IMR-90 (cell line): ENCODE measurements around the gene HEPACAM. TPM values are rescaled to one million over a fixed set of nuclear protein-coding genes. Genes with fewer than 3 reads are reported as not detected.

Source experiments
- ATAC-seq: fragments of 200-7000 bp; cut with Tn5 transposase; 2 replicates; pipeline ENCODE4 v1.9.1; 2020; ENCODE audit warnings: low read depth, mild to moderate bottlenecking, moderate library complexity
- BruUV-seq: library from RNA; stranded (reverse); fragments of 400-500 nt; replicated peaks from 2 replicates; lab custom pipeline; 2021; lab: Mats Ljungman, UMichigan
- CTCF ChIA-PET: fragments of 300-600 bp; formaldehyde crosslinking; extraction: SDS; loops from one replicate; lab custom pipeline; 2021; ENCODE audit warnings: antibody characterized with exemption; lab: Yijun Ruan, JAX
- POLR2A ChIA-PET: fragments of 300-600 bp; sonication (Branson Sonifier 250); formaldehyde crosslinking; loops from one replicate; lab custom pipeline; 2022; ENCODE audit warnings: antibody characterized with exemption; ENCODE audit not compliant: unreplicated experiment; lab: Charles Lee
- DNase-seq: peaks from one replicate; pipeline ENCODE4 v3.0.0; 2013
- H2AFZ ChIP-seq: replicated peaks from 2 replicates; pipeline ENCODE3; 2013; ENCODE audit warnings: low read length, mild to moderate bottlenecking; ENCODE audit not compliant: poor library complexity
- H2AK5ac ChIP-seq: 2 replicates; pipeline ENCODE4 v1.6.1; 2013; ENCODE audit warnings: low read depth, low read length, inconsistent platforms
- H2AK9ac ChIP-seq: replicated peaks from 2 replicates; pipeline ENCODE3; 2013; ENCODE audit warnings: mild to moderate bottlenecking, low read depth, low read length, moderate library complexity; ENCODE audit not compliant: poor library complexity
- H2BK120ac ChIP-seq: 2 replicates; pipeline ENCODE4 v1.6.1; 2013; ENCODE audit warnings: low read depth, low read length, inconsistent platforms
- H2BK15ac ChIP-seq: 3 replicates; pipeline ENCODE4 v1.6.1; 2013; ENCODE audit warnings: low read depth, low read length, inconsistent platforms
- H2BK20ac ChIP-seq: 2 replicates; pipeline ENCODE4 v1.6.1; 2013; ENCODE audit warnings: low read depth, mild to moderate bottlenecking, inconsistent platforms, low read length, moderate library complexity
- H2BK5ac ChIP-seq: 2 replicates; pipeline ENCODE4 v1.6.1; 2013; ENCODE audit warnings: mild to moderate bottlenecking, low read depth, low read length, inconsistent platforms; ENCODE audit not compliant: poor library complexity, severe bottlenecking
- H3K14ac ChIP-seq: replicated peaks from 2 replicates; pipeline ENCODE4 v1.6.1; 2013; ENCODE audit warnings: low read depth, low read length, inconsistent platforms
- H3K18ac ChIP-seq: 2 replicates; pipeline ENCODE4 v1.6.1; 2013; ENCODE audit warnings: low read depth, low read length, control low read depth
- H3K23ac ChIP-seq: 2 replicates; pipeline ENCODE4 v1.6.1; 2013; ENCODE audit warnings: low read depth, low read length, inconsistent platforms
- H3K27ac ChIP-seq: 2 replicates; pipeline ENCODE4 v1.5.1; 2013; ENCODE audit warnings: mild to moderate bottlenecking, control low read depth, low read length; ENCODE audit not compliant: insufficient read depth
- H3K27me3 ChIP-seq: 2 replicates; pipeline ENCODE4 v1.6.1; 2013; ENCODE audit warnings: low read length; ENCODE audit not compliant: control insufficient read depth, insufficient read depth
- H3K36me3 ChIP-seq: 2 replicates; pipeline ENCODE4 v1.6.1; 2013; ENCODE audit warnings: low read length, mixed read lengths; ENCODE audit not compliant: control insufficient read depth, insufficient read depth
- H3K4ac ChIP-seq: 2 replicates; pipeline ENCODE4 v1.6.1; 2013; ENCODE audit warnings: low read depth, low read length, inconsistent platforms
- H3K4me1 ChIP-seq: 2 replicates; pipeline ENCODE4 v1.6.1; 2013; ENCODE audit warnings: low read length, mixed read lengths; ENCODE audit not compliant: control insufficient read depth, insufficient read depth
- H3K4me2 ChIP-seq: 2 replicates; pipeline ENCODE4 v1.6.1; 2013; ENCODE audit warnings: low read depth, mild to moderate bottlenecking, control low read depth, low read length, moderate library complexity
- H3K4me3 ChIP-seq: 2 replicates; pipeline ENCODE4 v1.5.1; 2013; ENCODE audit warnings: low read depth, mild to moderate bottlenecking, control low read depth, low read length, moderate library complexity; ENCODE audit not compliant: insufficient read depth
- H3K56ac ChIP-seq: 2 replicates; pipeline ENCODE4 v1.6.1; 2013; ENCODE audit warnings: low read length, inconsistent platforms; ENCODE audit not compliant: insufficient read depth; ENCODE audit errors: extremely low read depth
- H3K79me1 ChIP-seq, 2 experiments: 2 replicates each; pipeline ENCODE4 v1.6.1; 2013; ENCODE audit warnings: low read length in 2 of 2, inconsistent platforms in 1 of 2, low read depth in 1 of 2
- H3K9ac ChIP-seq: 2 replicates; pipeline ENCODE4 v1.6.1; 2013; ENCODE audit warnings: low read depth, low read length, control low read depth
- H3K9me1 ChIP-seq: 2 replicates; pipeline ENCODE4 v1.6.1; 2013; ENCODE audit warnings: low read length, inconsistent platforms; ENCODE audit not compliant: insufficient read depth
- H3K9me3 ChIP-seq: 2 replicates; pipeline ENCODE4 v1.6.1; 2013; ENCODE audit warnings: low read length; ENCODE audit not compliant: control insufficient read depth, insufficient read depth
- H4K20me1 ChIP-seq: 2 replicates; pipeline ENCODE4 v1.6.1; 2013; ENCODE audit warnings: low read length, inconsistent platforms; ENCODE audit not compliant: insufficient read depth
- H4K5ac ChIP-seq: 2 replicates; pipeline ENCODE4 v1.6.1; 2013; ENCODE audit warnings: mild to moderate bottlenecking, low read depth, low read length, control low read depth
- H4K8ac ChIP-seq, 2 experiments: 2 replicates each; pipeline ENCODE4 v1.6.1; 2013; ENCODE audit warnings: low read depth in 2 of 2, low read length in 2 of 2, control low read depth in 1 of 2, inconsistent platforms in 1 of 2
- H4K91ac ChIP-seq: 2 replicates; pipeline ENCODE4 v1.6.1; 2013; ENCODE audit warnings: low read depth, low read length, inconsistent platforms; ENCODE audit not compliant: insufficient read depth
- BHLHE40 ChIP-seq: fragments of 150-350 bp; IDR thresholded peaks from 2 replicates; pipeline ENCODE4 v1.6.1; 2016; ENCODE audit warnings: mild to moderate bottlenecking, low read depth, low read length
- FOS ChIP-seq: fragments of 150-350 bp; IDR thresholded peaks from 2 replicates; pipeline ENCODE4 v1.6.1; 2016; ENCODE audit warnings: low read depth, low read length
- MAZ ChIP-seq: IDR thresholded peaks from 2 replicates; pipeline ENCODE4 v1.6.1; 2012; ENCODE audit warnings: low read depth, mild to moderate bottlenecking, low read length, improper control_type of control experiment, moderate library complexity, borderline replicate concordance
- MXI1 ChIP-seq: IDR thresholded peaks from 2 replicates; pipeline ENCODE4 v1.6.1; 2012; ENCODE audit warnings: low read depth, mild to moderate bottlenecking, low read length, moderate library complexity, borderline replicate concordance
- NFE2L2 ChIP-seq: fragments of 150-350 bp; IDR thresholded peaks from 2 replicates; pipeline ENCODE4 v1.6.1; 2016; ENCODE audit warnings: low read depth, mild to moderate bottlenecking, low read length
- RFX5 ChIP-seq: IDR thresholded peaks from 2 replicates; pipeline ENCODE4 v1.8.0; 2012; ENCODE audit warnings: low read depth, mild to moderate bottlenecking, low read length, moderate library complexity
- WGBS, 2 experiments: methylation state at CpG; one replicate each; pipeline versions ENCODE4 v1.1.5 to v1.1.7; 2013; ENCODE audit warnings: missing lambda C conversion rate in 2 of 2; ENCODE audit not compliant: insufficient read length in 1 of 2; ENCODE audit errors: extremely low coverage in 2 of 2; 5-methylcytosine and 5-hydroxymethylcytosine counted together
- dilution Hi-C: fragments of 300-500 bp; cut with HindIII; formaldehyde crosslinking; loops from one replicate; pipeline ENCODE4 v1.14.3; 2018; ENCODE audit warnings: low sequenced_read_pairs; ENCODE audit not compliant: unreplicated experiment
- in situ Hi-C: fragments of 300-500 bp; cut with MboI; formaldehyde crosslinking; loops from 3 replicates; pipeline ENCODE4 v1.14.3; 2019; ENCODE audit warnings: low sequenced_read_pairs, inconsistent platforms, mixed read lengths
- intact Hi-C: fragments of 100-400 bp; cut with micrococcal nuclease; formaldehyde crosslinking; loops from 2 replicates; pipeline ENCODE4 v1.10.0; 2022
- polyA plus RNA-seq, 3 experiments: library from polyadenylated mRNA; depleted of rRNA; stranded (reverse); fragments of >200 nt; gene quantifications; 2 replicates each; pipeline ENCODE4 v1.2.3, GENCODE V29; 2012; ENCODE audit warnings: low replicate concordance in 1 of 3
- total RNA-seq: library from RNA; depleted of rRNA; stranded (reverse); fragments of >200 nt; gene quantifications from 2 replicates; pipeline ENCODE4 v1.2.3, GENCODE V29; 2012
- TF ChIP-seq, protein P1 (sequence below): conservative IDR thresholded peaks from 2 replicates; pipeline ENCODE4 v1.5.1; 2012; ENCODE audit warnings: mild to moderate bottlenecking, low read depth, low read length, improper control_type of control experiment
- TF ChIP-seq, protein P2 (sequence below): fragments of 150-350 bp; IDR thresholded peaks from 2 replicates; pipeline ENCODE4 v1.6.1; 2016; ENCODE audit warnings: low read depth, mild to moderate bottlenecking, low read length, moderate library complexity, borderline replicate concordance
- TF ChIP-seq, protein P3 (sequence below): fragments of 150-350 bp; IDR thresholded peaks from 2 replicates; pipeline ENCODE4 v1.6.1; 2017; ENCODE audit warnings: mild to moderate bottlenecking, antibody characterized with exemption, low read length, low read depth

The HEPACAM gene
- total and polyA plus RNA-seq, 2 of the 4 experiments (the other 2 are of a cell fraction) = 0.09 to 0.18 TPM

DNA sequence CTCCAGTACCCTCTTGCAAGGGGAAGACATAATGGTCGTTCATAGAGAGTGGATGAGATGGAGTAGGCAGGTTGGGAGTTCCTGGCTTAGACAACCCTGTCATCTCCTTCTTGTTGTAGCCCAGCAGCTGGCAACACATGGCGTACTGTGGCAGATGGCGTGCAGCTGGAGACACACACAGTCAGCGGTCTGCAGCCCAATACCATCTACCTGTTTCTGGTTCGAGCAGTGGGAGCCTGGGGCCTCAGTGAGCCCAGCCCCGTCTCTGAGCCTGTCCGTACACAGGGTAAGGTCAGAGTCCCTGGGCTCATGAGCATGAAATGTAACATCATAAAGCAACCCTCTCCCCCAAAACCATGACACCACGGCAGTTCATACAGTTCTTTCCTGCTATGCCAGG, 61.9 kb downstream of the HEPACAM start (continued):
- TF ChIP-seq, protein P1, sequence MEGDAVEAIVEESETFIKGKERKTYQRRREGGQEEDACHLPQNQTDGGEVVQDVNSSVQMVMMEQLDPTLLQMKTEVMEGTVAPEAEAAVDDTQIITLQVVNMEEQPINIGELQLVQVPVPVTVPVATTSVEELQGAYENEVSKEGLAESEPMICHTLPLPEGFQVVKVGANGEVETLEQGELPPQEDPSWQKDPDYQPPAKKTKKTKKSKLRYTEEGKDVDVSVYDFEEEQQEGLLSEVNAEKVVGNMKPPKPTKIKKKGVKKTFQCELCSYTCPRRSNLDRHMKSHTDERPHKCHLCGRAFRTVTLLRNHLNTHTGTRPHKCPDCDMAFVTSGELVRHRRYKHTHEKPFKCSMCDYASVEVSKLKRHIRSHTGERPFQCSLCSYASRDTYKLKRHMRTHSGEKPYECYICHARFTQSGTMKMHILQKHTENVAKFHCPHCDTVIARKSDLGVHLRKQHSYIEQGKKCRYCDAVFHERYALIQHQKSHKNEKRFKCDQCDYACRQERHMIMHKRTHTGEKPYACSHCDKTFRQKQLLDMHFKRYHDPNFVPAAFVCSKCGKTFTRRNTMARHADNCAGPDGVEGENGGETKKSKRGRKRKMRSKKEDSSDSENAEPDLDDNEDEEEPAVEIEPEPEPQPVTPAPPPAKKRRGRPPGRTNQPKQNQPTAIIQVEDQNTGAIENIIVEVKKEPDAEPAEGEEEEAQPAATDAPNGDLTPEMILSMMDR = no peak
- no peak for TF ChIP-seq MXI1

DNA sequence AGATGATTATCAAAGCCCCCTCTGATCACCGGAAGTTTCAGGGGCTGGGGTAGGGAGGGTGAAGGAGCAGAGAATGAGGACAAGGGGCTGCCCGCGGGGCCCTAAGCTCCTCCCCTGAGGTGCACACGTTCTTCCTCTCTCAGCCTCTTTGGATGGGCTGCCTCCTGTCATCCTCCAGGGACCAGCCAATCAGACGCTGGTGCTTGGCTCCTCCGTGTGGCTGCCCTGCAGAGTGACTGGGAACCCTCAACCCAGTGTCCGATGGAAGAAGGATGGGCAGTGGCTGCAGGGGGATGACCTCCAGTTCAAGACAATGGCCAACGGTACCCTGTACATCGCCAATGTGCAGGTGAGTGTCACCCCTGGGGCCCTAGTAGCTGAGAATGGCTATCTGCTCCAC, 63.1 kb downstream of the HEPACAM start:
- intact Hi-C loops = loop anchor here (10.0 kb wide), 1 partner anchor 532 kb away; no protein-coding TSS in a partner anchor
- Histone ChIP-seq H3K14ac (no peak overlapping the region), H3K9me1 (no peaks in the 10 kb centered on the region; the same call in 1 of the 2 replicates), H3K79me1 (peaks cover 0 to 10% of the 10 kb centered on the region in 2 experiments; a peak in 2 of 4 replicates), H2AK9ac (no peak overlapping the region), H3K23ac (no peak overlapping the region), H4K20me1 (no peaks in the 10 kb centered on the region), H3K36me3 (no peaks in the 10 kb centered on the region), H3K27ac (no peak overlapping the region), H2BK20ac (no peak overlapping the region), H2BK5ac (no peak overlapping the region), H2BK15ac (no peak overlapping the region), H3K18ac (no peak overlapping the region), H4K91ac (no peak overlapping the region), H3K4me3 (no peak overlapping the region), H3K4ac (no peak overlapping the region), H3K9ac (no peak overlapping the region), H2AFZ (no peak overlapping the region), H3K4me1 (peaks cover 5% of the 10 kb centered on the region), H4K5ac (no peak overlapping the region), H2AK5ac (peak overlapping the region; percentile 12; the same call in 1 of the 2 replicates), H3K56ac (no peak overlapping the region), H3K4me2 (no peak overlapping the region), H4K8ac (no peak overlapping the region), H2BK120ac (no peak overlapping the region), H3K9me3 (no peaks in the 10 kb centered on the region), H3K27me3 (peaks cover 56% of the 10 kb centered on the region)
- ChIA-PET POLR2A (no interaction called here), CTCF (interaction anchor here (1.2 kb wide), 1 partner anchor 229 kb away, joined by 3 read pairs; no protein-coding TSS in a partner anchor)
- BruUV-seq = no TSS peak
- dilution Hi-C loops = no loop called here
- in situ Hi-C loops = no loop called here
- DNase-seq = no peak
- ATAC-seq = no peak
- no peak for TF ChIP-seq BHLHE40
- no peak for TF ChIP-seq FOS
- TF ChIP-seq MAZ = no peak
- no peak for TF ChIP-seq NFE2L2
- no peak for TF ChIP-seq RFX5
- TF ChIP-seq, protein P2, sequence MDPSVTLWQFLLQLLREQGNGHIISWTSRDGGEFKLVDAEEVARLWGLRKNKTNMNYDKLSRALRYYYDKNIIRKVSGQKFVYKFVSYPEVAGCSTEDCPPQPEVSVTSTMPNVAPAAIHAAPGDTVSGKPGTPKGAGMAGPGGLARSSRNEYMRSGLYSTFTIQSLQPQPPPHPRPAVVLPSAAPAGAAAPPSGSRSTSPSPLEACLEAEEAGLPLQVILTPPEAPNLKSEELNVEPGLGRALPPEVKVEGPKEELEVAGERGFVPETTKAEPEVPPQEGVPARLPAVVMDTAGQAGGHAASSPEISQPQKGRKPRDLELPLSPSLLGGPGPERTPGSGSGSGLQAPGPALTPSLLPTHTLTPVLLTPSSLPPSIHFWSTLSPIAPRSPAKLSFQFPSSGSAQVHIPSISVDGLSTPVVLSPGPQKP = no peak
- TF ChIP-seq, protein P3, sequence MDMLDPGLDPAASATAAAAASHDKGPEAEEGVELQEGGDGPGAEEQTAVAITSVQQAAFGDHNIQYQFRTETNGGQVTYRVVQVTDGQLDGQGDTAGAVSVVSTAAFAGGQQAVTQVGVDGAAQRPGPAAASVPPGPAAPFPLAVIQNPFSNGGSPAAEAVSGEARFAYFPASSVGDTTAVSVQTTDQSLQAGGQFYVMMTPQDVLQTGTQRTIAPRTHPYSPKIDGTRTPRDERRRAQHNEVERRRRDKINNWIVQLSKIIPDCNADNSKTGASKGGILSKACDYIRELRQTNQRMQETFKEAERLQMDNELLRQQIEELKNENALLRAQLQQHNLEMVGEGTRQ = no peak
- 46% methylated on average over 2 of the region's 9 CpGs; no CpG with 5 or more reads in 1 of the 2 experiments for WGBS, 2 experiments
